T-helper 2 cell (primary cell): ENCODE results near the gene RFX3.
A peak's percentile ranks its signal among the peaks of the same experiment; 100 is the strongest.

Source experiments
- DNase-seq, 5 experiments: peaks; one replicate each; pipeline versions ENCODE4 v3.0.0 to v3.0.0-alpha.2; 2012 to 2022

The RFX3 gene

DNA sequence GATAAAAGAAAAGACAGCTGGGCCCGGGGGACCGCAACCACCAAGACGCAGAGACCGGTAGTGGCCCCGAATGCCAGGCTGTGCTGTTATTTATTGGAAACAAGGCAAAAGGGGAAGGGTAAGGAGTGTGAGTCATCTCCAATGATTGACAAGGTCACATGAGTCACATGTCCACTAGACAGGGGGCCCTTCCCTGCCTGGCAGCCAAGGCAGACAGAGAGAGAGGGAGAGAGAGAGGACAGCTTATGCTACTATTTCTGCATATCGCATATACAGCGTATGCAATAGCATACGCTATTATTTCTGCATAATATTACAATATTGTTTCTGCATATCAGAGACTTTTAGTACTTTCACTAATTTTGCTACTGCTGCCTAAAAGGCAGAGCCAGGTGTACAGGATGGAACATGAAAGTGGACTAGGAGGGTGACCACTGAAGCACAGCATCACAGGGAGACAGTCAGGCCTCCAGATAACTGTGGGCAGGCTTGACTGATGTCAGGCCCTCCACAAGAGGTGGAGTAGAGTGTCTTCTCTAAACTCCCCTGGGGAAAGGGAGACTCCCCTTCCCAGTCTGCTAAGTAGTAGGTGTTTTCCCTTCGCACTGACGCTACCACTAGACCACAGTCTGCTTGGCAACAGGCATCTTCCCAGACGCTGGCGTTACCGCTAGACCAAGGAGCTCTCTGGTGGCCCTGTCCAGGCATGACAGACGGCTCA is 50.3 kb downstream of the RFX3 start:
- no peak for DNase-seq

- DNase-seq, result no peak
Measured at GRCh38 chr9:3474821-3475220, 51.0 kb downstream of the RFX3 start.

DNA sequence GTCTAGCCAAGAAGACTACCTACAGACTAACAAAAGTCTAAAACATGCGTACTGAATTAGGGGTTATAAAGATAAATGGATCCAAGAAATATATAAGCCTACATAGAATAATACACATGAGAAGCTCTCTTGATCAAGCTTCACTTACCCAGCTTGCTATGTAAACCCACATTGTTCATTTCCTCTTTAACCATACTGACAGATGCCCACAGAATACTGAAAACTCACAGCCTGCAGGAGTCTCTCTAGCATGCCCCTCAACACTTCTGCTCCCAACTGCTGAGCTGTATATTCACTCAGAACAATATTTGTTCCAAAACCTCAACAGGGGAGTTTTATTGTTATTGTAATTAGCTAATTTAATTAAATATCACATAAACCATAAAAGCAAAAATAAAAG is 52.4 kb downstream of the RFX3 start:
- DNase-seq, result peak in 1 of 5 experiments; percentile 57

DNA sequence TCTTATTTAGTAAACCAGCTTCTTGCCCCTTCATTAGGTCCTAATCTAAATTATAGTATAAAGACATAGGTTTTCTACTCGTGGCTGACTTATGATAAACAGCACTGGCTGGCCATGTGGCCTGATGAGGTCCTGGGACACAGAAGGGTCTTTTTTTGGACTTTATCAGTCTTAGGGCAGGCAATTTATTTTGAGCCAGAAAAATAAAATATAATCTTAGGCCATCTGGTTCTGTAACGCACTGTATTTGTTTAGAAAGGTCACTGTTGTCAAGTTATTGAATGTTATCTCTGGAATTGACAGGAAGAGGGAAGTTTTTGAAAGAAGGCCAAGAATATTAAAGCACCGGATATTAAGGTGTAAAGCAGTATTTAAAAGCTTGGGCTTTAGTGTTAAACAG is 53.9 kb downstream of the RFX3 start:
- DNase-seq, result no peak

- DNase-seq, result no peak
Measured at GRCh38 chr9:3468421-3469205, 57.2 kb downstream of the RFX3 start.

GRCh38 chr9:3467593-3468219 is 58.1 kb downstream of the RFX3 start:
- peak in 4 of 5 experiments; percentile 21 to 87 (median 30) for DNase-seq

- DNase-seq, result no peak
Measured at GRCh38 chr9:3464033-3464638, 61.7 kb downstream of the RFX3 start.

GRCh38 chr9:3458806-3459475 is 66.9 kb downstream of the RFX3 start:
- DNase-seq, result no peak

DNA sequence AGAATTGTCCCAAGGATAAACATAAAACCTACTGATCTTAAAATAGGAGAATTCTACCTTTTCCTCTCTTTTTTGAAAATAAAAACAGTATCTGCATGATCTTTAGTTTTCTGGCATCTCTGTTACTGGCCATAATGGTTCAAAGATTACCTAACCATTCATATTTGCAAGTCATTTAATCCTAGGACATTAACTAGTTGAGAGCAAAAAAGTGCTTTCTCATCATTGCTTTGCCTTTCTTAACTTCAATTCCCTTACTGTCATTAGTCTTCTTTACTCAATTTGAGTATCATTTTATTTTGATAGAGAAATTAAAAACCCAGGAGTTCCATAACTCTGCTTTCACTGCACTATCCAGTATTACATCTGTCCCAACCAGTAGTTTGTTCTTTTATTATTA is 68.6 kb downstream of the RFX3 start:
- no peak for DNase-seq

- no peak for DNase-seq
Measured at GRCh38 chr9:3455717-3456116, 70.1 kb downstream of the RFX3 start.

DNA sequence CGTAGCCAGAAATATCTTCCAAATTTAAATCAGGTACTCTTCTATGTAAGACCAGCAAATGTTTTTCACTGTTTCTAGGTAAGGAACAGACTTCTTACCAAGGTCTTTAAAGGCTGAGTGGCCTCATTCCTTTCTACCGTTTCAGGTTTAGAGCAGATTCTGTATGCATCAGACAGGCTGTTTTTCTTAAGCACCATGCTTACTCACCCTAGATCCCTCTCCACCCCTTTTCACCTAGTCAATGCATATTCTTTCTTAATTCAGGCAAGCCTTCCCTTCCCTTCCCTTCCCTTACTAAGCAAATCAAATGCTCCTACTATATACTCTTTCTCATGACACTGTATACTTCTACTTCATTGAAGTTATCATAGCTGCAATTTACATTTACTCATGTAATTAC is 70.7 kb downstream of the RFX3 start:
- no peak for DNase-seq

- no peak for DNase-seq
Measured at GRCh38 chr9:3451956-3452355, 73.8 kb downstream of the RFX3 start.

DNA sequence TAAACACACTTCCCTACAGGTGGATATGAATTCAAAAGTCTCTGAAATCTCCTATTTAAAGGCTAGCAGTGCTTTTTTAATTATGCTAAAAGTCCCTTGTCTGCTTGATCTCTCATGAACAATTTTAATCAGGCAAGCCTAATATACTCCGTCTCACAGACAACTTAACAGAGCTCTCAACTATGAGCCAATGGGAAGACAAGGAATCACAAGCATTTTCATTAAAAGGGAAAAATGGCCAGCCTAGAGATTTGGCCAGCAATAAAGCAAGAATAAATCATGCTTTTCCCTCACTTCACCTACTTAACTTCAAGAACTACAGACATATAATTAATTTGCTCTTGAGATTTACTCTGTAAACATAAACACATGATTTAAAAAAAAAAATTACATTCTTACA is 78.0 kb downstream of the RFX3 start:
- no peak for DNase-seq

- DNase-seq, result no peak
Measured at GRCh38 chr9:3447143-3447542, 78.7 kb downstream of the RFX3 start.

- no peak for DNase-seq
Measured at GRCh38 chr9:3446313-3446712, 79.5 kb downstream of the RFX3 start.

DNA sequence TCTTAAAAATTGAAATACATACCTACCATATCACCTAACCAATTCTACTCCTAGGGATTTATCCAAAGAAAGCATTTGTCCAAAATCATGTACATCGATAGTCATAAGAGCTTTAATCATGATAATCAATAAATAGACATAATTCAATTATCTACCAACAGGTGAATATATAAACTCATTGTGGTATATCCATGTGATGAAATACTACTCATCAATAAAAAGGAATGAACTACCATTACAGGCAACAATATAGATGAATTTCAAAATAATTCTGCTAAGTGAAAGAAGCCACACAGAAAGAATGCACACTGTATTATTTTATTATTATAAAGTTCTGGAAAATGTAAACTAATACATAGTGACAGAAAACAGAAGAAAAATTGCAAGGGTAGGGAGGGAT is 81.8 kb downstream of the RFX3 start:
- DNase-seq, result no peak

- peak in 3 of 5 experiments; percentile 4 to 65 (median 15) for DNase-seq
Measured at GRCh38 chr9:3441197-3441816, 84.5 kb downstream of the RFX3 start.

DNA sequence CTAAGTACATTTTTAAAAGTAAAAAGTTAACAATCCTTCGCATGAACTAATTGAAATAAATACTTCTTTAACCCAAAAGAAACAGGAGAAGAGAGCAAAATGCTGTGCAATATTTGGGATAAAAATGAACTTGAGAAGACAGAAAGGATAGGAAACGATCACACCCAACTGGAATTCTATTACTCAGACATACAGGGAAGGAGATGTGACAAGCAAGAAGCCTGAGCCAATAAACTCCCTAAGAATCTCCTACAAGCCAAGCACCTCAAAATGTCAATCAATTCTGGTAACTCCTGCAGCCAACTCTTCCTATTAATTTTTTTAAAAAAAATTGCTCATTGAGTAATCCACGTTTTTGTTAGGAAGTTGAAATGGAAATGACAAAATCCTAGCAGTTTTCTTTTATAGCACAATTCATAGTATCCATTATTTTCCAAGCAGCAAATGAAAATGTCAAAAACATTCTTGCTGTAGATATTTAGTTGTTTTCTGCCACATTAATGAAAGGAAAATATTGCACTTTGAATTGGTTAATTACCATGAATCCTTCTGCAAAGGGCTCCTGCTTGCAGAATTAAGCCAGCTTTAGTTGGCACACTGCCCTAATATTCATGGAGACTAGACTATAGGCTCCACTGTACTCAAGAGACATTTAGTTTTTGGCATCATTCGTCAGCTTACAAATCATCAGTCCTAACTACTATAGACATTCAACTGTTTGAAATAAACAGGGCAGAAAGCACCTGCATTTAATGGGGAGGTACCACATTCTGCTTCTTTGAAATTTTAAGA is 89.0 kb downstream of the RFX3 start:
- DNase-seq, result no peak

GRCh38 chr9:3435732-3436131 is 90.1 kb downstream of the RFX3 start:
- no peak for DNase-seq

- no peak for DNase-seq
Measured at GRCh38 chr9:3434594-3434993, 91.2 kb downstream of the RFX3 start.

DNA sequence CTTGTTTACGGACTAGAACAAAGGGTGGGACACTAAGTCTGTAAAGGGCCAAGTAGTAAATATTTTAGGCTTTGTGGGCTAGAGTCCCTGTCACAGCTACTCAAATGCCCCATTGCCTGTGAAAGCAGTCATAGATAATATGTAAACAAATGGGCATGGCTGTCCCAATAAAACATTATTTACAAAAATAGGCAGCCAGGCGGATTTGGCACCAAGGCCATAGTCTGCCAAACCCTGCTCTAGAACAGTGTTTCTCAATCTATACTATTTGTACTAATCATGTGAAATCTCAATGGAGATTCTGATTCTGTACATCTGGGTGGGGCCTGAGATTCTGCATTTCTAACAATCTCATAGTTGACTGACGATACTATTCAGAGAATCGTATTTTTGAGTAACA is 92.0 kb downstream of the RFX3 start:
- DNase-seq, result no peak

GRCh38 chr9:3433066-3433465 is 92.7 kb downstream of the RFX3 start:
- DNase-seq, result no peak
